ENCODE data around the gene KRTAP5-5. TPM values are rescaled to one million over a fixed set of nuclear protein-coding genes. Genes with fewer than 3 reads are reported as not detected.

The KRTAP5-5 gene
- not detected for total RNA-seq

GRCh38 chr11:1629326-1630185 lies at the start of gene KRTAP5-5:
Gene KRTAP5-5, plus strand, starts transcription at chr11:1629775. Its CDS starts 66 bp downstream, at chr11:1629841.

GRCh38 chr11:1584661-1585370 lies 44.8 kb upstream of the KRTAP5-5 start, which contains the start of gene KRTAP5-1:
Gene KRTAP5-1, minus strand, starts transcription at chr11:1585283. Its CDS starts 34 bp downstream, at chr11:1585249.

GRCh38 chr11:1597994-1598380 lies 31.6 kb upstream of the KRTAP5-5 start, which contains the start of gene KRTAP5-2:
Gene KRTAP5-2, minus strand, starts transcription at chr11:1598294. Its CDS starts 44 bp downstream, at chr11:1598250.

DNA sequence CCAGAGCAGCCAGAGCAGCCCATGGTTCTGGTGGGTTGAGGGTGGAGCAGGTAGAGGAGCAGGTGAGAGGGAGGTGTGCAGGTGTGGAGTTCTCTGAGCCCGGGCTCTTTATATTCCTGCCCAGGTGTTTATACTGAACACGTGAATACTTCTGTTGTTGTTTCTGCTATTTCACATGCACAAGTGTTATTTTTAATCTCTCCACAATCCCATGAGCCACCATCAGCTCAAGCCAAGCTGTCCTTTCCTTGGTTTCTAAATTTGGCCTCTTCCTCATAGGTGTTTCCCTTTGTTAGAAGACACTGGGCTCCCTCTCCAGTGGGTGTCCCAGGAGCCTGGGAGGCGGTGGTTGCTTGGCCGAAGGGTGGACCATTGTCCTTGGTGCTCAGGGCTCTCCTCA lies 21.2 kb upstream of the KRTAP5-5 start, which contains the start of gene KRTAP5-3:
KRTAP5-3 (minus strand) TSS at position 101 of the 400 bp plus-strand sequence; CDS start at position 23, 78 bp downstream.

DNA sequence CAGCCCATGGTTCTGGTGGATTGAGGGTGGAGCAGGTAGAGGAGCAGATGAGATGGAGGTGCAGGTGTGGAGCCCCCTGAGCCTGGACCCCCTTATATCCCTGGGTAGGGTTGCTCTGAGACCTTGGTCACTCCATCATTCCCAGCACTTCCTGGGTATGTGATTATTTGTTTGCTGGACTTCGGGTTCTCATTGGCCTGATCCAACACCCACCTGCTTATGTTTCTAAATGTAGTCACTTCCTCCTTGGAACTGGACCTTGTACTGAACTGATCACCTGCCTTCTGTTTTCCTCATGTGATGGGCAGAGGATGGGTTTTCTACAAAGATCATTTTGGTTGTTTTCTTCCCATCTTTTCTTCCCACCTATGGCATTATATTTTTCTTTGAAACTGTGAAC lies 7.5 kb upstream of the KRTAP5-5 start, which contains the start of gene KRTAP5-4:
KRTAP5-4 (minus strand) TSS at position 53 of the 400 bp plus-strand sequence; CDS start at position 8, 45 bp downstream.

Other genes with a start within 250 kb of the KRTAP5-5 start
- 54.5 TPM for gene BRSK2, start 239.8 kb upstream of the KRTAP5-5 start, total RNA-seq
- gene MOB2, start 143.0 kb upstream of the KRTAP5-5 start, total RNA-seq, result 22.5 TPM
- gene DUSP8, start 57.5 kb upstream of the KRTAP5-5 start, total RNA-seq, result 8.8 TPM
- gene KRTAP5-1, start 44.5 kb upstream of the KRTAP5-5 start, total RNA-seq, result not detected
- not detected for gene KRTAP5-2, start 31.5 kb upstream of the KRTAP5-5 start, total RNA-seq
- not detected for gene KRTAP5-3, start 21.3 kb upstream of the KRTAP5-5 start, total RNA-seq
- gene KRTAP5-4, start 7.6 kb upstream of the KRTAP5-5 start, total RNA-seq, result not detected
- gene KRTAP5-6, start 67.4 kb downstream of the KRTAP5-5 start, total RNA-seq, result not detected
- 0.94 TPM for gene IFITM10, start 120.8 kb downstream of the KRTAP5-5 start, total RNA-seq
- 39.8 TPM for gene CTSD, start 134.2 kb downstream of the KRTAP5-5 start, total RNA-seq
- gene SYT8, start 205.2 kb downstream of the KRTAP5-5 start, total RNA-seq, result not detected
- not detected for gene TNNI2, start 209.2 kb downstream of the KRTAP5-5 start, total RNA-seq
- 0.63 TPM for gene LSP1, start 223.3 kb downstream of the KRTAP5-5 start, total RNA-seq

Data from parietal lobe (tissue), 1 donor.